ENCODE measurements around the gene NME7. TPM values are rescaled to one million over a fixed set of nuclear protein-coding genes. Genes with fewer than 3 reads are reported as not detected.

NME7 gene
- total and polyA plus RNA-seq, 3 experiments from 2014 or later: 21.7 to 28.3 (median 25.3) TPM

Other genes with a start within 250 kb of the NME7 start
- gene BLZF1, start 398 bp upstream of the NME7 start, total RNA-seq: 10 to 100 TPM; 13.5 to 17.4 TPM
- gene BLZF1, start 398 bp upstream of the NME7 start, polyA plus RNA-seq: 14.0 TPM
- under 1 TPM; 0.24 to 0.26 TPM for gene CCDC181, start 59.7 kb upstream of the NME7 start, total RNA-seq
- gene CCDC181, start 59.7 kb upstream of the NME7 start, polyA plus RNA-seq: not detected
- gene SLC19A2, start 118.1 kb upstream of the NME7 start, total RNA-seq: 1 to 10 TPM; 8.3 to 9.3 TPM
- gene SLC19A2, start 118.1 kb upstream of the NME7 start, polyA plus RNA-seq: 0.62 TPM
- gene F5, start 218.7 kb upstream of the NME7 start, total RNA-seq: 10 to 100 TPM; 72.2 to 76.5 TPM
- 0.06 TPM for gene F5, start 218.7 kb upstream of the NME7 start, polyA plus RNA-seq

Data from CD8-positive, alpha-beta memory T cell (primary cell).